K562 (cell line): Measurements from ENCODE around the gene SLC4A11. TPM values are rescaled to one million over a fixed set of nuclear protein-coding genes. Genes with fewer than 3 reads are reported as not detected.

Experiments
- GATAD2A ChIP-seq: fragments of 450-650 bp; IDR thresholded peaks from 2 replicates; pipeline ENCODE4 v1.6.1; 2017
- LCOR ChIP-seq: sonication (generic); formaldehyde crosslinking; IDR thresholded peaks from 2 replicates; pipeline ENCODE4 v1.8.0; 2022; ENCODE audit warnings: mild to moderate bottlenecking, missing genetic modification reagents
- NBN ChIP-seq: fragments of 450-650 bp; IDR thresholded peaks from 2 replicates; pipeline ENCODE4 v1.6.1; 2016; ENCODE audit warnings: low read depth, mild to moderate bottlenecking
- POLR2AphosphoS2 ChIP-seq: IDR thresholded peaks from 2 replicates; pipeline ENCODE4 v1.6.1; 2012; ENCODE audit warnings: low read length, improper control_type of control experiment
- TAF7 ChIP-seq: fragments of 450-650 bp; IDR thresholded peaks from 2 replicates; pipeline ENCODE4 v1.6.1; 2016; ENCODE audit warnings: missing genetic modification characterization, missing compliant biosample characterization
- YBX1 ChIP-seq: fragments of 450-650 bp; IDR thresholded peaks from 2 replicates; pipeline ENCODE4 v1.7.1; 2016; ENCODE audit warnings: mild to moderate bottlenecking
- ZBTB1 ChIP-seq: sonication (generic); formaldehyde crosslinking; IDR thresholded peaks from 2 replicates; pipeline ENCODE4 v1.8.1; 2023; ENCODE audit warnings: missing genetic modification reagents, low read depth, mild to moderate bottlenecking, borderline replicate concordance
- ZNF57 ChIP-seq: fragments of 450-650 bp; formaldehyde crosslinking; IDR thresholded peaks from 2 replicates; pipeline ENCODE4 v1.4.0; 2020; ENCODE audit warnings: mild to moderate bottlenecking, moderate library complexity
- polyA plus RNA-seq, 8 experiments: library from polyadenylated mRNA; depleted of rRNA in 4 of 8; stranded (reverse) in 5 of 8; unstranded in 3 of 8; fragments of >200 nt; fragmentation: Nextera tagmentation in 2 of 8; fragmentation: Illumina TruSeq in 1 of 8; extraction: Ambion mirVana in 2 of 8; extraction: Trizol in 1 of 8; gene quantifications; 2 replicates each; pipeline versions ENCODE4 v1.2.1 to v1.2.3, GENCODE V29; 2011 to 2014; ENCODE audit warnings: inconsistent platforms in 1 of 8, missing spikeins in 1 of 8
- total RNA-seq, 7 experiments: library from RNA; depleted of rRNA in 6 of 7; stranded (reverse); fragments of >200 nt in 6 of 7; fragmentation: Illumina TruSeq in 2 of 7; extraction: Trizol in 2 of 7; gene quantifications; 2 replicates each; pipeline versions ENCODE4 v1.2.1 to v1.2.3, GENCODE V29; 2011 to 2021; ENCODE audit warnings: low replicate concordance in 1 of 7
- TF ChIP-seq, protein P1 (sequence below): sonication (generic); formaldehyde crosslinking; IDR thresholded peaks from 2 replicates; pipeline ENCODE4 v1.8.0; 2023; ENCODE audit warnings: missing genetic modification reagents, mild to moderate bottlenecking, borderline replicate concordance
- TF ChIP-seq, protein P2 (sequence below): sonication (generic); IDR thresholded peaks from 2 replicates; pipeline ENCODE4 v1.6.1; 2016
- TF ChIP-seq, protein P3 (sequence below), 2 experiments: fragments of 250-450 bp in 1 of 2; fragments of 450-650 bp in 1 of 2; sonication (Bioruptor Pico) in 1 of 2; IDR thresholded peaks; 2 replicates each; pipeline versions ENCODE4 v1.6.1 to v1.8.0; 2016 to 2021; ENCODE audit warnings: mild to moderate bottlenecking in 2 of 2, moderate library complexity in 2 of 2, missing compliant biosample characterization in 1 of 2, missing genetic modification characterization in 1 of 2
- TF ChIP-seq, protein P4 (sequence below): fragments of 250-450 bp; sonication (Bioruptor Pico); IDR thresholded peaks from 2 replicates; pipeline ENCODE4 v1.4.0; 2020
- TF ChIP-seq, protein P5 (sequence below): fragments of 450-650 bp; conservative IDR thresholded peaks from 2 replicates; pipeline ENCODE4 v1.6.1; 2016; ENCODE audit warnings: missing genetic modification characterization, low read depth, mild to moderate bottlenecking, missing compliant biosample characterization, moderate library complexity

Gene SLC4A11
- total and polyA plus RNA-seq, 9 of the 15 experiments (the other 6 are each of a cell fraction or from before 2014, with no cell fraction given): 0.10 to 2.0 (median 0.20) TPM

DNA sequence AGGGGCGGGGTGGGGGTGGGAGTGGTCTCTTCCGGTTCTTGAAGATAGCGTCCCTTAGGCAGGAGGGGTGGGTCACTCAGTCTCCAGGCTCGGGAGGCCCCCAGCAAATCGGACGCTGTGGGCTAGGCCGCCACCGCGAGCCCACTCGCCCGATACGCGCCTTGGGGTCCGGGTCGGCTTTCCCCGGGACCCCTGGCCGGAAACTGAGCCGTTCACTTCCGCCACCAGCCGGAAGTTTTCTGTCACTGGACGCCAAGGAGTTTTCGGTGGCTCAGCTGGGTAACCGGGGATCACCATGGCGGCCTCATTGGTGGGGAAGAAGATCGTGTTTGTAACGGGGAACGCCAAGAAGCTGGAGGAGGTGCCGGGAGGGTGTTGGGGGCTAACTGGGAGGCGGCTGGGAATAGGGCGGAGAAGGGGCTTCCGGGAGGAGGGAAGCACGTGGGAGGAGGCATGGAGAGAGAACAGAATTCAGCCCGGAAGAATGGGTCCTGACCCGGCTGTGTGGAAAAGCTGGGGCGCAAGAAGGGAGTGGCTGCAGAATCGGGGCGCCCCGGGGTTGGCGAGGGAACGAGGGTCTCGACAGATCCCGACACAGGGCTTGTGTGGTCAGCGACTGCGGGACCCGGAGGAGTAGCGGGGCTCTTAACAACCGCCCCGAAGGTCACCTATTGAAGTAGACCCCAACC lies 29.6 kb downstream of the SLC4A11 start, which contains the start of gene ITPA (continued):
- TF ChIP-seq, protein P1, sequence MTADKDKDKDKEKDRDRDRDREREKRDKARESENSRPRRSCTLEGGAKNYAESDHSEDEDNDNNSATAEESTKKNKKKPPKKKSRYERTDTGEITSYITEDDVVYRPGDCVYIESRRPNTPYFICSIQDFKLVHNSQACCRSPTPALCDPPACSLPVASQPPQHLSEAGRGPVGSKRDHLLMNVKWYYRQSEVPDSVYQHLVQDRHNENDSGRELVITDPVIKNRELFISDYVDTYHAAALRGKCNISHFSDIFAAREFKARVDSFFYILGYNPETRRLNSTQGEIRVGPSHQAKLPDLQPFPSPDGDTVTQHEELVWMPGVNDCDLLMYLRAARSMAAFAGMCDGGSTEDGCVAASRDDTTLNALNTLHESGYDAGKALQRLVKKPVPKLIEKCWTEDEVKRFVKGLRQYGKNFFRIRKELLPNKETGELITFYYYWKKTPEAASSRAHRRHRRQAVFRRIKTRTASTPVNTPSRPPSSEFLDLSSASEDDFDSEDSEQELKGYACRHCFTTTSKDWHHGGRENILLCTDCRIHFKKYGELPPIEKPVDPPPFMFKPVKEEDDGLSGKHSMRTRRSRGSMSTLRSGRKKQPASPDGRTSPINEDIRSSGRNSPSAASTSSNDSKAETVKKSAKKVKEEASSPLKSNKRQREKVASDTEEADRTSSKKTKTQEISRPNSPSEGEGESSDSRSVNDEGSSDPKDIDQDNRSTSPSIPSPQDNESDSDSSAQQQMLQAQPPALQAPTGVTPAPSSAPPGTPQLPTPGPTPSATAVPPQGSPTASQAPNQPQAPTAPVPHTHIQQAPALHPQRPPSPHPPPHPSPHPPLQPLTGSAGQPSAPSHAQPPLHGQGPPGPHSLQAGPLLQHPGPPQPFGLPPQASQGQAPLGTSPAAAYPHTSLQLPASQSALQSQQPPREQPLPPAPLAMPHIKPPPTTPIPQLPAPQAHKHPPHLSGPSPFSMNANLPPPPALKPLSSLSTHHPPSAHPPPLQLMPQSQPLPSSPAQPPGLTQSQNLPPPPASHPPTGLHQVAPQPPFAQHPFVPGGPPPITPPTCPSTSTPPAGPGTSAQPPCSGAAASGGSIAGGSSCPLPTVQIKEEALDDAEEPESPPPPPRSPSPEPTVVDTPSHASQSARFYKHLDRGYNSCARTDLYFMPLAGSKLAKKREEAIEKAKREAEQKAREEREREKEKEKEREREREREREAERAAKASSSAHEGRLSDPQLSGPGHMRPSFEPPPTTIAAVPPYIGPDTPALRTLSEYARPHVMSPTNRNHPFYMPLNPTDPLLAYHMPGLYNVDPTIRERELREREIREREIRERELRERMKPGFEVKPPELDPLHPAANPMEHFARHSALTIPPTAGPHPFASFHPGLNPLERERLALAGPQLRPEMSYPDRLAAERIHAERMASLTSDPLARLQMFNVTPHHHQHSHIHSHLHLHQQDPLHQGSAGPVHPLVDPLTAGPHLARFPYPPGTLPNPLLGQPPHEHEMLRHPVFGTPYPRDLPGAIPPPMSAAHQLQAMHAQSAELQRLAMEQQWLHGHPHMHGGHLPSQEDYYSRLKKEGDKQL: no peak
- TF ChIP-seq GATAD2A (no peak), POLR2AphosphoS2 (no peak), YBX1 (no peak), ZBTB1 (CRISPR knock-in tag) (no peak), NBN (no peak), ZNF57 (CRISPR knock-in tag) (no peak), TAF7 (tag) (no peak), LCOR (CRISPR knock-in tag) (no peak; the same call in 1 of the 2 replicates)
- TF ChIP-seq, protein P2, sequence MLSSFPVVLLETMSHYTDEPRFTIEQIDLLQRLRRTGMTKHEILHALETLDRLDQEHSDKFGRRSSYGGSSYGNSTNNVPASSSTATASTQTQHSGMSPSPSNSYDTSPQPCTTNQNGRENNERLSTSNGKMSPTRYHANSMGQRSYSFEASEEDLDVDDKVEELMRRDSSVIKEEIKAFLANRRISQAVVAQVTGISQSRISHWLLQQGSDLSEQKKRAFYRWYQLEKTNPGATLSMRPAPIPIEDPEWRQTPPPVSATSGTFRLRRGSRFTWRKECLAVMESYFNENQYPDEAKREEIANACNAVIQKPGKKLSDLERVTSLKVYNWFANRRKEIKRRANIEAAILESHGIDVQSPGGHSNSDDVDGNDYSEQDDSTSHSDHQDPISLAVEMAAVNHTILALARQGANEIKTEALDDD: no peak
- TF ChIP-seq, protein P3, sequence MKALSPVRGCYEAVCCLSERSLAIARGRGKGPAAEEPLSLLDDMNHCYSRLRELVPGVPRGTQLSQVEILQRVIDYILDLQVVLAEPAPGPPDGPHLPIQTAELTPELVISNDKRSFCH (CRISPR knock-in tag; IDR thresholded peaks at IDR 0.05): no peak
- TF ChIP-seq, protein P3 (tag; IDR thresholded peaks at IDR 0.05): no peak
- TF ChIP-seq, protein P4, sequence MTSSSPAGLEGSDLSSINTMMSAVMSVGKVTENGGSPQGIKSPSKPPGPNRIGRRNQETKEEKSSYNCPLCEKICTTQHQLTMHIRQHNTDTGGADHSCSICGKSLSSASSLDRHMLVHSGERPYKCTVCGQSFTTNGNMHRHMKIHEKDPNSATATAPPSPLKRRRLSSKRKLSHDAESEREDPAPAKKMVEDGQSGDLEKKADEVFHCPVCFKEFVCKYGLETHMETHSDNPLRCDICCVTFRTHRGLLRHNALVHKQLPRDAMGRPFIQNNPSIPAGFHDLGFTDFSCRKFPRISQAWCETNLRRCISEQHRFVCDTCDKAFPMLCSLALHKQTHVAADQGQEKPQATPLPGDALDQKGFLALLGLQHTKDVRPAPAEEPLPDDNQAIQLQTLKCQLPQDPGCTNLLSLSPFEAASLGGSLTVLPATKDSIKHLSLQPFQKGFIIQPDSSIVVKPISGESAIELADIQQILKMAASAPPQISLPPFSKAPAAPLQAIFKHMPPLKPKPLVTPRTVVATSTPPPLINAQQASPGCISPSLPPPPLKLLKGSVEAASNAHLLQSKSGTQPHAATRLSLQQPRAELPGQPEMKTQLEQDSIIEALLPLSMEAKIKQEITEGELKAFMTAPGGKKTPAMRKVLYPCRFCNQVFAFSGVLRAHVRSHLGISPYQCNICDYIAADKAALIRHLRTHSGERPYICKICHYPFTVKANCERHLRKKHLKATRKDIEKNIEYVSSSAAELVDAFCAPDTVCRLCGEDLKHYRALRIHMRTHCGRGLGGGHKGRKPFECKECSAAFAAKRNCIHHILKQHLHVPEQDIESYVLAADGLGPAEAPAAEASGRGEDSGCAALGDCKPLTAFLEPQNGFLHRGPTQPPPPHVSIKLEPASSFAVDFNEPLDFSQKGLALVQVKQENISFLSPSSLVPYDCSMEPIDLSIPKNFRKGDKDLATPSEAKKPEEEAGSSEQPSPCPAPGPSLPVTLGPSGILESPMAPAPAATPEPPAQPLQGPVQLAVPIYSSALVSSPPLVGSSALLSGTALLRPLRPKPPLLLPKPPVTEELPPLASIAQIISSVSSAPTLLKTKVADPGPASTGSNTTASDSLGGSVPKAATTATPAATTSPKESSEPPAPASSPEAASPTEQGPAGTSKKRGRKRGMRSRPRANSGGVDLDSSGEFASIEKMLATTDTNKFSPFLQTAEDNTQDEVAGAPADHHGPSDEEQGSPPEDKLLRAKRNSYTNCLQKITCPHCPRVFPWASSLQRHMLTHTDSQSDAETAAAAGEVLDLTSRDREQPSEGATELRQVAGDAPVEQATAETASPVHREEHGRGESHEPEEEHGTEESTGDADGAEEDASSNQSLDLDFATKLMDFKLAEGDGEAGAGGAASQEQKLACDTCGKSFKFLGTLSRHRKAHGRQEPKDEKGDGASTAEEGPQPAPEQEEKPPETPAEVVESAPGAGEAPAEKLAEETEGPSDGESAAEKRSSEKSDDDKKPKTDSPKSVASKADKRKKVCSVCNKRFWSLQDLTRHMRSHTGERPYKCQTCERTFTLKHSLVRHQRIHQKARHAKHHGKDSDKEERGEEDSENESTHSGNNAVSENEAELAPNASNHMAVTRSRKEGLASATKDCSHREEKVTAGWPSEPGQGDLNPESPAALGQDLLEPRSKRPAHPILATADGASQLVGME (CRISPR knock-in tag): no peak
- TF ChIP-seq, protein P5, sequence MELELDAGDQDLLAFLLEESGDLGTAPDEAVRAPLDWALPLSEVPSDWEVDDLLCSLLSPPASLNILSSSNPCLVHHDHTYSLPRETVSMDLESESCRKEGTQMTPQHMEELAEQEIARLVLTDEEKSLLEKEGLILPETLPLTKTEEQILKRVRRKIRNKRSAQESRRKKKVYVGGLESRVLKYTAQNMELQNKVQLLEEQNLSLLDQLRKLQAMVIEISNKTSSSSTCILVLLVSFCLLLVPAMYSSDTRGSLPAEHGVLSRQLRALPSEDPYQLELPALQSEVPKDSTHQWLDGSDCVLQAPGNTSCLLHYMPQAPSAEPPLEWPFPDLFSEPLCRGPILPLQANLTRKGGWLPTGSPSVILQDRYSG (tag): no peak
